GM18507 (cell line): ENCODE results near the gene HAX1.
"Not testable (repeated sequence)": the region's sequence is repeated elsewhere in the genome, so short reads cannot be mapped to it uniquely, and the experiment has no call there.

Experiments
- DNase-seq: peaks from one replicate; pipeline ENCODE4 v3.0.0; 2011; ENCODE audit warnings: low read depth; ENCODE audit not compliant: insufficient read length; ENCODE audit errors: extremely low spot score
- FAIRE-seq: peaks from 2 replicates; lab custom pipeline; 2011; peaks lifted over from hg19 to GRCh38; lab: Jason Lieb, UNC

Gene HAX1

DNA sequence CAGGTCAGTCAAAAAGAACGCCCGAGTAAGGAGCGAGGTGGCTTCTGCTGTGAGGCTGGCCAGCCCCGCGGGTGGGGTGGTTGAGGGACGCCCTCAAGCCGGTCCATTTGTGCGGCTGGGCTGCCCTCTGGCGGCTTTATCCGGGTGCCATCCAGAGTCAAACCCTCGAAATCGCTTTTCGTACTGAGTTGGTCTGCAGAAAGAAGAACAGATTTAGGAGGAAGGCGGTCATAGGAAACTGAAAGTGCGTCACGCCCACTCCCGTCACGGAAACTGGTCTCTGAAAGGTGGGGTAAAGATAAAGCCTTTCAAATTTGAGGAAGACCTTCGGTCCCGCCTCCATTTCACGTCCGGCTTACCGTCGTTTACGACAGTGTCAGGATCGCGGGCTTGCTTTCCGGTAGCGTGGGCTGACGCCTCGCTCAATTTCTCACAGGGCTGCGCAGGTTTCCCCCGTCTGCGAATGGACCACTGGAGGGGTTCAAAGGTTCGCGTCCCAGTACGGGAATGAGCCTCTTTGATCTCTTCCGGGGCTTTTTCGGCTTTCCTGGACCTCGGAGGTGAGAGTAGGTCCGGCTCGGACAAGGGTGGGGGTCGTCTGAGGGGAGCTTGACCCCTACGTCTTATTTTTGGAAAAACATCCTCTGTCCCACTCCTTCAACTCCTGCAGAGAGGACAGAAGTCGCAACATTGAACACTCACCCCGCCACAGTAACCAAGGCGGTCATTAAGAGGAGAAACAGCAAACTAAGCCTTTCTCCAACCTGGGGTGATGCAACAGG, at the start of gene HAX1:
TSS of gene HAX1 (plus strand) at position 413 of the 782 bp plus-strand sequence. CDS start at position 508, 95 bp downstream.
- FAIRE-seq (peak; percentile 100), DNase-seq (peak; percentile 89)

DNA sequence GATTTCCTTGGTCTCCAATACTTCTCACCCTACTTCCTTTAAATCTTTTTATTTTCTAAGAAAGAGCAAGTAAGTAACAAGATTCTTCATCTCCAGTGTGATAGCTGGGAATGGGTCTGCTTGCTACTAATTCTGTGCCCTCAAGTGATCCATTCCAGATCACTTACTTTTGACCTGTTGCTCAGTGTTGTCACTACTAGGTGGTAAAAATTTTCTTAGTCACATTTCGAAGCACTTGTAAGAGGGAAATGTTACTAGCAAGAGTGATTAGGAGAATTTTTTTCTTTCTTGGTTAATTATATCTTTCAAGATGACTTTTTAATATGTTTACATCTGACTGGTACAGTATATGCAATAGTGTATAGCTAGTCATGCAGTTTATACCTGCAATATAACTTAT, 49.5 kb upstream of the HAX1 start:
- FAIRE-seq (no peak), DNase-seq (no peak)

DNA sequence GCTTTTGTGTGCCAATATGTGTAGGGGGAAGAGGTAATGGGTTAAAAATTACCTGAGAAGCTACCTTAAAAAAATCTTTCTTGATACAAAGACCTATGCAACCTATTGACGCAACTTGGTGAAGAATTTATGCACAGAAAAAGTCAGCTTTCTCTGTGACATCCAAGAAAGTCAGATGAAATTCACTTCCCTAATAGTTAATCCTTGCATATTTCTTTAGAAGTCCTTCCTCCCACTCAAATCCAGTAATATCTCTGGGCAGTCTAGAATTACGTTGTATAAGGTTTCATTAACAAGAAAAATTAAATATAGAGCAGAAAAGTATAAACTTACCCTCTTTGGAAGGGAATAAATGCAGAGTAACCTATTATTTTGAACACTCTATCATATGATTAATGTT, 48.8 kb upstream of the HAX1 start:
- DNase-seq (no peak), FAIRE-seq (no peak)

DNA sequence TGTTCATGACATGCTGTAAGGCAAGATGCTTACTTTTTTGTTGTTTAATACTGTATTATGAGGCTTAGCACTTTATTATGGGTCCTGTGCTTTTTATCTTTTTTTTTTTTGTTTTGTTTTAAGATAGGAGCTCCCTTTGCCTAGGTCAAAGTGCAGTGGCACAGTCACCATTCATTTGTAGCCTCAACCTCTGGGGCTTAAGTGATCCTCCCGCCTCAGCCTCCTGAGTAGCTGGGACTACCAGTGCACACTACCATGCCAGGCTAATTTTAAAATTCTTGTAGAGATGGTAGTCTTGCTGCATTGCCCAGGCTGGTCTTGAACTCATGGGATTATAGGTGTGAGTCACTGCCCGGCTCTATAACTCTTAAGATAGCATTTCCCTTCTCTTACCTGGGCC, 47.1 kb upstream of the HAX1 start:
- no peak for FAIRE-seq
- no peak for DNase-seq

GRCh38 chr1:154231112-154231511, 41.3 kb upstream of the HAX1 start:
- not testable (repeated sequence) for FAIRE-seq, DNase-seq

GRCh38 chr1:154233127-154233526, 39.3 kb upstream of the HAX1 start:
- not testable (repeated sequence) for DNase-seq, FAIRE-seq

DNA sequence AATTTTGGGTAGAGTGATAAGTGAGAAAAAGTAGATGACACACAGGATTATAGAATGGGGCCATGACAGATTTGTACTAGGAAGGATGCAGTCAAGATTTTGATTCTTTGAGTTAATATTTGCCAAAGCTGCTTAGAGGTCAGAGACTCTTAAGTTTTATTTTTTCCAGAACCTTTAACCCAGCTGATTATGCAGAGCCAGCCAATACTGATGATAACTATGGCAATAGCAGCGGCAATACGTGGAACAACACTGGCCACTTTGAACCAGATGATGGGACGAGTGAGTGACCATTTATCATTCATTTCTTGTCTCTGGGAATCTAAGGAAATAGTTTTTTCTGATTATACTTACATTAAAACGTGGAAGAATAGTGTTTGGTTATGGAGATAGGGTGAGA, 35.6 kb upstream of the HAX1 start:
- FAIRE-seq (no peak), DNase-seq (no peak)

- FAIRE-seq (no peak), DNase-seq (no peak)
Observed at GRCh38 chr1:154237435-154237834, 35.0 kb upstream of the HAX1 start.

- DNase-seq: no peak
- no peak for FAIRE-seq
Observed at GRCh38 chr1:154237880-154238506, 34.4 kb upstream of the HAX1 start.

GRCh38 chr1:154239491-154239890, 32.9 kb upstream of the HAX1 start:
- FAIRE-seq: no peak

GRCh38 chr1:154240294-154240833, 32.1 kb upstream of the HAX1 start:
- FAIRE-seq (no peak), DNase-seq (no peak)

More at GRCh38 chr1:154239491-154239890, 32.9 kb upstream of the HAX1 start:
- no peak for DNase-seq

DNA sequence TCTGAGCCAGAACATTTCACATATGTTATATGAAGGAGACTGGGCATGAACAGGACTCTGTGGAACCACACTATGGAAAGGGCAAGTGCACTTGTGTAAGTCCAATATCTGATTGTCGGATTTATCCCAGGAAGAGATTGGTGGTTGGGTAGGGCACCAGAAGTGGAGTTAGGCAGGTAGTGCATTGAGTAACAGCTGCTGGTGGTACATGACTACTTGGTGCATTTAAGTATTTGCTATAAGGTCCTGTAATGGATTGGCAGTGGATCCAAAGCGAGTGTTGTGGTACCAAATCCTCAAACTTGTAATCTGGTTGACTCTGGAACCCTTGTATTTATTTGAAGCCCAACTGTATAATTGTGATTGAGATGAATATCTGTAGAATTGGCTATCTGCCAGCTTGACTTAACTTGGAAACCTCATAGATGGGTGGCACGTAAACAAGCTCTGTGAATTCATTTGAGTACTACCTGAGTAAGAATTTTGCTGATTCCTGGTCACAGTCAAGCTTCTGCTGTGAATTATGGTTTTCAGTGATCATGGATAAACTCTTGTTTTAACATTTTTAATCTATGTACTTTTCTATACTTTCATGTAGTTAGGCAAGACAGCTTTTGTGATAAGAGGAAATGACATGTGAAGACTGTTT, 30.6 kb upstream of the HAX1 start:
- FAIRE-seq: no peak
- DNase-seq: no peak

DNA sequence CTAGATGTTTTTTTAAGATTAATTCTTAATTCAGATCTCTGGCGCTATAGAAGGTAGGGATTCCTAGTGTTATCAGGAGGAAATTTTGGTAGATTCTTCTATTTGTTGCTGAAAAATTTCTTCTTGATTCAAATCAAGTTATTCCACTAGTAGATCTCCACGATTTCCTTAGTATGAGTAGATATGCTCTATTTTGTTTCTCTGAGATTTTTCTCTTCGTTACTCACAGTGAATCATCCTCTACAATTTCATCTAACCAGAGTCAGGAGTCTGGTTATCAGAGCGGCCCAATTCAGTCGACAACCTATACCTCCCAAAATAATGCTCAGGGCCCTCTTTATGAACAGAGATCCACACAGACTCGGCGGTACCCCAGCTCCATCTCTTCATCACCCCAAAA, 18.8 kb upstream of the HAX1 start:
- no peak for FAIRE-seq
- DNase-seq: no peak

DNA sequence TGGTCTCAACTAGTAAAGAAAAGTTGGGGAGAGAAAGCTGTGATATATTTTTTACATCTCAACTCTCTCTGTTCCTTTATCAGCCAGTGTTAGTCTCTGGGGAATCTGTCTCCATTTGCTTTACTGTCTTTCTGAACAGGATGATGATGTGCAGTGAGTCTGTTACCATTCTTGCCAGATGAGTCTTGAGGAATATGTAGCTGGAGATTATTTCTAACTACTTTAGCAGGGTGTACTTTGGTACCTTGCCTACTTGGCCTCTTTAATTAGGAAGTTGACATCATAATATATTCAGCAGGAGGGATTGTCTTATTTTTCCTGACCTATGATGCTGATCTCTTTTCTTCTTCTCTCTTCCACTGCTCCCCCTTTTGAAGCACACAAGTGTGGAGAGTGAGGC, 15.7 kb upstream of the HAX1 start:
- no peak for DNase-seq
- FAIRE-seq: no peak

DNA sequence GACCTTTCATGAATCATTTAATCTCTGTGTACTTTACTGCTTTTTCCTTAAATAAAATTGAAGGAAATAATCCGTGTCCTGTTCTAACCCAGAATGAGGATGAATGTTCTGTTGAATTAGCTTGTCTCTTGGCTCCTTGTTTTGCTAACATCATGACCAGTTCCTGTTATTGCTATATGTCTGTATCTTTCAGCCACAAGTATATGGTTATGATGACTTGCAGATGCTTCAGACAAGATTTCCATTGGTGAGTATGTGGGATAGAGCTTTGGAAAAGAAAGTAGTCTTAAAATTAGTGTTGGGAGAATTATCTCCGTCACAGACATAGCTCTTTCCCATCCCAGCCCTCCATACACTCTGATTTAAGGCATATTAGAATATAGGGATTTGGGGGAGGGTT, 13.6 kb upstream of the HAX1 start:
- FAIRE-seq (no peak), DNase-seq (no peak)

- DNase-seq (no peak), FAIRE-seq (no peak)
Observed at GRCh38 chr1:154260127-154260526, 12.3 kb upstream of the HAX1 start.

DNA sequence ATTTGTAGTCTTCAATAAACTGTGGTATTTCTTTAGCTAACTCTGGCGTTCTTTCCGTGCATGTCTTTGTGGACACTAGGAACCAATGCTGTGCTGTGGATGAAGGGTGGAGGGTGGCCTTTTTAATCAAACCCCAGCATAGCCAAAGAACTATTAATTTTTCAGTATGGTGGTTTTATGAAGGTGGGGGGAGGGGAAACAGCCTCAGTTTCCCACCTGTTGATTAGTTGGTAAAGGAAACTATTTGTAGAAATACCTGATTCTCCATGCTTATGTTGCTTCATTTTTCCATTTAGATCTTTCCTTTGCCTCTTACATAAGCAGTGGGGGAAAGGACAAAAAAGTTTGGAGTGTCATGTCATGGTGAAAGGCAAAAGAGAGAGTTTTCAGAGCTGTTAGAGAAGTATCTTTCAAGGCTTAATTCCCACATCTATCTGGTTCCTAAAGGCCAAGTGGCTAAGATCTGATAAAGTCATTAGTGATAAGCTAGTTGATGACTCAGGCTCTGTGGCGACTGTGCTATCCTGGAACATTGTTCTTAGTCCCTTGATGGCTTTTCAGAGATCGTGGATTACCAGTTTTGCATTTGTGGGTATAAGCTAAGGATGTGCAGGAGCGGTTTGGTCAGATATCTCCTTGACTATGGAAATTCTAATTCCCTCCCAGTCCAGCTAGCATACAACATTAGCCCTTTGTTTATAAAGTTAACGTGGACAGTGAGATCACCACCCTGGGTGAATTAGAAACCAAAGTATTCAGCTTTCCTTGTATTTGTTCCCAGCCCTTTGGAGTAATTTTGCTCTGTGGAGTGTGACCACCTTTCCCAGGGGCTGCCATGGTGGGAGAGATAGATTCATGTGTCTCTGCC, 8.7 kb upstream of the HAX1 start:
- DNase-seq: no peak
- FAIRE-seq: no peak

GRCh38 chr1:154264454-154264853, 8.0 kb upstream of the HAX1 start:
- DNase-seq: no peak
- no peak for FAIRE-seq

GRCh38 chr1:154265586-154265985, 6.8 kb upstream of the HAX1 start:
- DNase-seq (no peak), FAIRE-seq (no peak)
